Calu3 (cell line): ENCODE measurements around the gene FFAR2. TPM values are rescaled to one million over a fixed set of nuclear protein-coding genes. Genes with fewer than 3 reads are reported as not detected.

Experiments
- Bru-seq: library from RNA; stranded (reverse); fragments of 400-500 nt; gene quantifications from one replicate; lab custom pipeline; 2021; lab: Mats Ljungman, UMichigan
- BruChase-seq, 2 experiments: library from RNA; stranded (reverse); fragments of 400-500 nt; gene quantifications; one replicate each; lab custom pipeline; 2021; lab: Mats Ljungman, UMichigan
- BruUV-seq: library from RNA; stranded (reverse); fragments of 400-500 nt; replicated peaks from 2 replicates; lab custom pipeline; 2021; lab: Mats Ljungman, UMichigan
- CTCF ChIA-PET: fragments of 300-600 bp; sonication (Branson Sonifier 250); formaldehyde crosslinking; loops from one replicate; lab custom pipeline; 2022; ENCODE audit warnings: antibody characterized with exemption; lab: Charles Lee
- DNase-seq: peaks from one replicate; pipeline ENCODE4 v3.0.0; 2022
- H3K27ac Mint-ChIP-seq: one replicate; pipeline ENCODE4 v1.8.0; 2022; ENCODE audit warnings: mixed read lengths; ENCODE audit not compliant: unreplicated experiment
- H3K27me3 Mint-ChIP-seq: one replicate; pipeline ENCODE4 v1.8.0; 2022; ENCODE audit warnings: mixed read lengths; ENCODE audit not compliant: unreplicated experiment
- H3K36me3 Mint-ChIP-seq: one replicate; pipeline ENCODE4 v1.8.0; 2022; ENCODE audit warnings: mild to moderate bottlenecking, moderate library complexity, mixed read lengths; ENCODE audit not compliant: insufficient read depth, unreplicated experiment
- H3K4me1 Mint-ChIP-seq: one replicate; pipeline ENCODE4 v1.8.0; 2022; ENCODE audit warnings: mild to moderate bottlenecking, low read depth, mixed read lengths; ENCODE audit not compliant: unreplicated experiment
- H3K4me3 Mint-ChIP-seq: one replicate; pipeline ENCODE4 v1.8.0; 2022; ENCODE audit warnings: mild to moderate bottlenecking, low read depth, moderate library complexity, mixed read lengths; ENCODE audit not compliant: unreplicated experiment
- H3K9me3 Mint-ChIP-seq: one replicate; pipeline ENCODE4 v1.8.0; 2022; ENCODE audit warnings: low read depth, mixed read lengths; ENCODE audit not compliant: unreplicated experiment
- intact Hi-C: fragments of 100-400 bp; cut with micrococcal nuclease; formaldehyde crosslinking; loops from one replicate; pipeline ENCODE4 v1.10.0; 2022; ENCODE audit not compliant: unreplicated experiment
- long read RNA-seq: library from polyadenylated mRNA; stranded (forward); transcript quantifications from one replicate; pipeline ENCODE4 v2.0.0, GENCODE V29; 2022
- total RNA-seq: library from RNA; stranded (reverse); gene quantifications from 2 replicates; pipeline ENCODE4 v1.2.3, GENCODE V29; 2022
- TF ChIP-seq, protein P1 (sequence below): fragments of 200-600 bp; IDR thresholded peaks from one replicate; pipeline ENCODE4 v1.8.0; 2022; ENCODE audit warnings: antibody characterized with exemption; ENCODE audit not compliant: unreplicated experiment

Gene FFAR2
- total RNA-seq = not detected in 2 replicates
- not detected for Bru-seq, nascent RNA
- percentile 13 among the genes with signal in this experiment for BruChase-seq, experiment 1, labeled RNA remaining after a 6-hour chase
- BruChase-seq, experiment 2, labeled RNA remaining after a 2-hour chase = percentile 18 among the genes with signal in this experiment
- long read RNA-seq, partial matches to known transcripts = 0 of 1 reads
- long read RNA-seq, other reads (novel, unspliced or antisense) = 0 of 1 reads

DNA sequence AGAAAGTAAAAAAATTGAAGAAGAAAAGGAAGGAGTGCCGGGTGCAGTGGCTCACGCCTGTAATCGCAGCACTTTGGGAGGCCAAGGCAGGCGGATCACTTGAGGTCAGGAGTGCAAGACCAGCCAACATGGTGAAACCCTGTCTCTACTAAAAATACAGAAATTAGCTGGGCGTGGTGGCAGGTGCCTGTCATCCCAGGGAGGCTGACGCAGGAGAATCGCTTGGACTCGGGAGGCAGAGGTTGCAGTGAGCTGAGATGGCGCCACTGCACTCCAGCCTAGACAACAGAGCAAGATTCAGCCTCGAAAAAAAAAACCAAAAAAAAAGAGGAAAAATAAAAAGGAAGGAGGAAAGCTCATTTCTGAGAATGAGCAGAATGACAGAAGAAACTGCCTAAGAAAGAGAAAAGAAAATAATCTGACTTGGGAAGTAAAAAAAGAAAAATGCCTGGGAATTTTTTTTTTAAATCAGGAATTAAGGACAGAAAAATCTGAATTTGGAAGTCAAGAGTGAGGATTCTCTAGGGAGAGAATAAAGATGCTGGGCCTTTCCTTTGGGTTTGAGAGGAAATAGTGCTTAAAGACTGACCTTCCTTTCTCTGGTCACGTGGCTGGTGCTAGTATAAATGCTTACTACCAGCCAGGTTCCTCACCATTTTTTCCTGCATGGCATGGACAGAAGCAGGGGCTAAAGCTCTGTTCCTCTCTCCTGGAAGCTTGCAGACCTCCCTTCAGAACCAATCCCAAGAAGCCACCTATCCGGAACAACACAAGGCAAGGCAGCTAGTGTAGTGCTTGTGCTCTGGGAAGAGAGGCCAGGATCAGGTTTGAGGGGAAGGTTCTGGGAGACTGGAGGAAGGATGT, at the start of gene FFAR2:
FFAR2 (plus strand) TSS at position 652 of the 864 bp plus-strand sequence. CDS start 1,458 bp downstream, outside the sequence.
- no peak for DNase-seq
- Mint-ChIP-seq H3K36me3 (no peaks in the 10 kb centered on the region), H3K27ac (no peak within 1 kb of the TSS), H3K27me3 (peaks cover 87% of the 10 kb centered on the region), H3K4me3 (no peak within 1 kb of the TSS), H3K4me1 (peaks cover 24% of the 10 kb centered on the region), H3K9me3 (no peaks in the 10 kb centered on the region)
- CTCF ChIA-PET = interaction anchor here (0.6 to 1.2 kb wide), 3 partner anchors 21 to 113 kb away, joined by 3 to 7 read pairs (median 3); no protein-coding TSS in a partner anchor
- intact Hi-C loops = no loop called here
- TF ChIP-seq, protein P1, sequence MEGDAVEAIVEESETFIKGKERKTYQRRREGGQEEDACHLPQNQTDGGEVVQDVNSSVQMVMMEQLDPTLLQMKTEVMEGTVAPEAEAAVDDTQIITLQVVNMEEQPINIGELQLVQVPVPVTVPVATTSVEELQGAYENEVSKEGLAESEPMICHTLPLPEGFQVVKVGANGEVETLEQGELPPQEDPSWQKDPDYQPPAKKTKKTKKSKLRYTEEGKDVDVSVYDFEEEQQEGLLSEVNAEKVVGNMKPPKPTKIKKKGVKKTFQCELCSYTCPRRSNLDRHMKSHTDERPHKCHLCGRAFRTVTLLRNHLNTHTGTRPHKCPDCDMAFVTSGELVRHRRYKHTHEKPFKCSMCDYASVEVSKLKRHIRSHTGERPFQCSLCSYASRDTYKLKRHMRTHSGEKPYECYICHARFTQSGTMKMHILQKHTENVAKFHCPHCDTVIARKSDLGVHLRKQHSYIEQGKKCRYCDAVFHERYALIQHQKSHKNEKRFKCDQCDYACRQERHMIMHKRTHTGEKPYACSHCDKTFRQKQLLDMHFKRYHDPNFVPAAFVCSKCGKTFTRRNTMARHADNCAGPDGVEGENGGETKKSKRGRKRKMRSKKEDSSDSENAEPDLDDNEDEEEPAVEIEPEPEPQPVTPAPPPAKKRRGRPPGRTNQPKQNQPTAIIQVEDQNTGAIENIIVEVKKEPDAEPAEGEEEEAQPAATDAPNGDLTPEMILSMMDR = no peak
- BruUV-seq = no TSS peak

DNA sequence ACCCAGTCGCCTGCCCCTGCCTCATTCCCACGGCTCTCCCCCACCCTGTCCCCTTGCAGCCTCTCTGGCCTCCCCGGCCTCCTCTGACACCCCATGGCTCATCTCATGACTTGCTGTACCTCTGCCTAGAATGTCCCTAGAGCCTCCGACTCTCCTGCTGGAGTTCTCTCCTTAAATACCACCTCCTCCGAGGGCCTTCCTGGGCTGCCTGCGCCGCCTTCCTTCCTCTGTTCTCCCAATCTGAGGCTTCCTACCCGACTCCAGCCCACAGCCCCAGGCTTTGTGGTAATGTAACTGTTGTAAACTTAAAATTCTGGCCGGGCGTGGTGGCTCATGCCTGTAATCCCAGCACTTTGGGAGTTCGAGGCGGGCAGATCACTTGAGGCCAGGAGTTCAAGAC, 49.5 kb upstream of the FFAR2 start:
- no peak overlapping the region for H3K4me3 Mint-ChIP-seq
- intact Hi-C loops = no loop called here
- DNase-seq = no peak
- peaks cover 45% of the 10 kb centered on the region for H3K27me3 Mint-ChIP-seq
- no peaks in the 10 kb centered on the region for H3K4me1 Mint-ChIP-seq
- CTCF ChIA-PET = no interaction called here
- H3K36me3 Mint-ChIP-seq = no peaks in the 10 kb centered on the region
- BruUV-seq = no TSS peak
- H3K27ac Mint-ChIP-seq = no peak overlapping the region
- TF ChIP-seq, protein P1 = no peak
- H3K9me3 Mint-ChIP-seq = no peaks in the 10 kb centered on the region

DNA sequence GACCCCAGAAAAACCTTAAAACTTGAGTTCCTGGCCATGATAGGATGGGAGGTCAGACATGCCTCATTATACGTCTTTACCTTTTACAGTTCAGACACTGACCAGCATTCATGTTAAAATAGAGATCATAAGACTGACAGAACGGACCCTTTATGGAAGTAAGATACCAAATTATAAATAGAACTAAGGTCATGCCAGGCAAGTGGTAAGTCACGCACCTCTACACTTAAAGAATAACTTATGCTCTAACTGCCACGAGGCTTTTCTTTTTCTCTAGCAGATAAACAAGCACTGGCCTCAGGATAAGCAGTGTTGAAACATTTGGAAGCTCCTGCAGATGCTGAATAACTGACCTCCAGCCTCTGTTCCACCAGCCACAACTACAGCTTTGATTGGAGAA, 48.8 kb upstream of the FFAR2 start:
- no peak overlapping the region for H3K27ac Mint-ChIP-seq
- CTCF ChIA-PET = no interaction called here
- no TSS peak for BruUV-seq
- H3K36me3 Mint-ChIP-seq = no peaks in the 10 kb centered on the region
- no peak for DNase-seq
- no peak overlapping the region for H3K4me3 Mint-ChIP-seq
- no peaks in the 10 kb centered on the region for H3K9me3 Mint-ChIP-seq
- TF ChIP-seq, protein P1 = no peak
- H3K27me3 Mint-ChIP-seq = peaks cover 45% of the 10 kb centered on the region
- no peaks in the 10 kb centered on the region for H3K4me1 Mint-ChIP-seq
- intact Hi-C loops = no loop called here

DNA sequence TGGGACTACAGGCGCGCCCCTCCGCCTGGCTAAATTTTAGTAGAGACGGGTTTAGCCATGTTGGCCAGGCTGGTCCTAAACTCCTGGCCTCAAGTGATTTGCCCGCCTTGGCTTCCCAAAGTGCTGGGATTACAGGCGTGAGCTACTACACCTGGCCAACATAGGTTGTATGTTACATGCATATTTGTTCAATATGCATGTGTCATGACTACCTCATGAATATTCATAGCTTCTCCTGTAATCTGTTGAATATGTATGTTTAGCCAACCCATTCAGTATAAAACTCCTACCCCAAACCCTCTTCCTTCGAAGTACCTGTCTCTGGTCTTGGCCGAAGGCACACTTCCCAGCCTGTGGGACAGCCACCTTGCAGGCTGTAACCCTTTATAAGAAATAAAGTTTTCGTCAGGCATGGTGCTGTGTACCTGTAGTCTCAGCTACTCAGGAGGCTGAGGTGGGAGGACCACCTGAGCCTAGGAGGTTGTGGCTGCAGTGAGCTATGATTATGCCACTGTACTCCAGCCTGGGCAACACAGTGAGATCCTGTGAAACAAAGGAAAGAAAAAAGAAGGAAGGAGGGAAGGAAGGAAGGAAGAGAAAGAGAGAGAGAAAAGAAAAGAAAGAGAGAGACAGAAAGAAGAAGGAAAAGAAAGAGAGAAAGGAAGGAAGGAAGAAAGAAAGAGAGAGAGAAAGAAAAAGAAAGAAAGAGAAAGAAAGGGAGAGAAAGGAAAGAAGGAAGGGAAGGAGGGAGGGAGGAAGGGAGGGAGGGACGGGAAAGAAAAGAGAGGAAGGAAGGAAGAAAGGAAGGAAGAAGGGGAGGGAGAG, 47.9 kb upstream of the FFAR2 start:
- intact Hi-C loops = no loop called here
- no peak for DNase-seq
- Mint-ChIP-seq H3K4me1 (no peaks in the 10 kb centered on the region), H3K27me3 (peaks cover 53% of the 10 kb centered on the region), H3K4me3 (no peak overlapping the region), H3K9me3 (no peaks in the 10 kb centered on the region), H3K36me3 (no peaks in the 10 kb centered on the region), H3K27ac (no peak overlapping the region)
- TF ChIP-seq, protein P1 = no peak
- no TSS peak for BruUV-seq
- CTCF ChIA-PET = no interaction called here
